H1 (cell line): ENCODE results near the gene EGF. TPM values are rescaled to one million over a fixed set of nuclear protein-coding genes. Genes with fewer than 3 reads are reported as not detected.

Experiments
- CTCF ChIA-PET: fragments of 300-600 bp; sonication (Branson Sonifier 250); formaldehyde crosslinking; loops from one replicate; lab custom pipeline; 2021; ENCODE audit not compliant: partially characterized antibody; lab: Charles Lee
- POLR2A ChIA-PET: fragments of 300-600 bp; sonication (Branson Sonifier 250); formaldehyde crosslinking; loops from one replicate; lab custom pipeline; 2021; ENCODE audit warnings: inconsistent platforms; ENCODE audit not compliant: partially characterized antibody; lab: Charles Lee
- DNase-seq, 2 experiments: peaks; one replicate each; pipeline versions ENCODE4 v3.0.0 to v3.0.0-alpha.2; 2010 to 2022; ENCODE audit warnings: low spot score in 2 of 2, low read depth in 1 of 2, mixed read lengths in 1 of 2
- FAIRE-seq: peaks from 2 replicates; lab custom pipeline; 2011; peaks lifted over from hg19 to GRCh38; lab: Jason Lieb, UNC
- H2AFZ ChIP-seq: 2 replicates; pipeline ENCODE4 v1.8.1; 2012; ENCODE audit warnings: low read length, inconsistent platforms
- H2AK5ac ChIP-seq: 2 replicates; pipeline ENCODE4 v1.6.1; 2013; ENCODE audit warnings: low read depth, low read length
- H2BK120ac ChIP-seq: replicated peaks from 2 replicates; pipeline ENCODE3; 2013; ENCODE audit warnings: low read depth, low read length, inconsistent platforms
- H2BK12ac ChIP-seq: 2 replicates; pipeline ENCODE4 v1.6.1; 2013; ENCODE audit warnings: low read depth, low read length
- H2BK15ac ChIP-seq: 2 replicates; pipeline ENCODE4 v1.6.1; 2013; ENCODE audit warnings: low read length
- H2BK20ac ChIP-seq: 2 replicates; pipeline ENCODE4 v1.6.1; 2013; ENCODE audit warnings: low read length
- H2BK5ac ChIP-seq: 2 replicates; pipeline ENCODE4 v1.6.1; 2013; ENCODE audit warnings: low read depth, low read length
- H3K14ac ChIP-seq: 2 replicates; pipeline ENCODE4 v1.6.1; 2013; ENCODE audit warnings: inconsistent platforms; ENCODE audit not compliant: insufficient read length
- H3K18ac ChIP-seq: 2 replicates; pipeline ENCODE4 v1.6.1; 2013; ENCODE audit warnings: low read length; ENCODE audit errors: extremely low read depth
- H3K23ac ChIP-seq: 2 replicates; pipeline ENCODE4 v1.6.1; 2013; ENCODE audit warnings: inconsistent platforms; ENCODE audit not compliant: insufficient read length
- H3K23me2 ChIP-seq: 2 replicates; pipeline ENCODE4 v1.6.1; 2013; ENCODE audit warnings: low read depth, low read length
- H3K27ac ChIP-seq: 2 replicates; pipeline ENCODE4 v1.6.1; 2011; ENCODE audit warnings: low read depth, low read length, inconsistent platforms
- H3K27me3 ChIP-seq, 4 experiments: replicated peaks in 1 of 4; 1 replicate in 1 of 4; 2 replicates in 3 of 4; pipeline versions ENCODE4 v1.6.1 to v1.8.1; 2011 to 2013; ENCODE audit warnings: low read length in 3 of 4, mild to moderate bottlenecking in 3 of 4, inconsistent platforms in 2 of 4, mixed read lengths in 2 of 4, moderate library complexity in 1 of 4; ENCODE audit not compliant: control insufficient read depth in 3 of 4, insufficient read depth in 3 of 4; ENCODE audit errors: extremely low read depth in 1 of 4
- H3K36me3 ChIP-seq, 4 experiments: 2 replicates each; pipeline versions ENCODE4 v1.6.1 to v1.8.1; 2011 to 2013; ENCODE audit warnings: mild to moderate bottlenecking in 4 of 4, low read length in 3 of 4, moderate library complexity in 2 of 4, control low read depth in 1 of 4, inconsistent platforms in 1 of 4; ENCODE audit not compliant: insufficient read depth in 4 of 4, control insufficient read depth in 2 of 4
- H3K4ac ChIP-seq: replicated peaks from 2 replicates; pipeline ENCODE3; 2013; ENCODE audit warnings: low read length, low read depth, mixed read lengths, inconsistent platforms; ENCODE audit not compliant: insufficient read length
- H3K4me1 ChIP-seq, 4 experiments: replicated peaks in 1 of 4; 1 replicate in 1 of 4; 2 replicates in 3 of 4; pipeline versions ENCODE4 v1.6.1 to v1.8.1; 2011 to 2013; ENCODE audit warnings: low read length in 3 of 4, inconsistent platforms in 2 of 4, mixed read lengths in 1 of 4; ENCODE audit not compliant: insufficient read depth in 4 of 4, control insufficient read depth in 3 of 4
- H3K4me2 ChIP-seq, 2 experiments: 2 replicates each; pipeline versions ENCODE4 v1.6.1 to v1.8.1; 2011 to 2013; ENCODE audit warnings: low read depth in 2 of 2, low read length in 2 of 2, control low read depth in 1 of 2, inconsistent platforms in 1 of 2, mild to moderate bottlenecking in 1 of 2; ENCODE audit not compliant: insufficient read depth in 1 of 2
- H3K4me3 ChIP-seq, 4 experiments: fragments of 200-600, 300-600 bp in 1 of 4; sonication (generic), shearing (Covaris generic), sonication (Bioruptor Twin) in 1 of 4; 2 replicates each; pipeline versions ENCODE4 v1.5.1 to v1.8.1; 2011 to 2016; ENCODE audit warnings: low read length in 4 of 4, low read depth in 3 of 4, control low read depth in 2 of 4, inconsistent platforms in 2 of 4, mild to moderate bottlenecking in 2 of 4, mixed read lengths in 1 of 4, moderate library complexity in 1 of 4; ENCODE audit not compliant: insufficient read depth in 2 of 4; ENCODE audit errors: extremely low read depth in 1 of 4
- H3K56ac ChIP-seq: replicated peaks from 2 replicates; pipeline ENCODE3; 2013; ENCODE audit warnings: low read depth, mild to moderate bottlenecking, mixed read lengths, low read length, inconsistent platforms; ENCODE audit not compliant: insufficient read length
- H3K79me1 ChIP-seq: 2 replicates; pipeline ENCODE4 v1.6.1; 2013; ENCODE audit warnings: low read depth, low read length, control low read depth
- H3K79me2 ChIP-seq, 2 experiments: 2 replicates each; pipeline versions ENCODE4 v1.6.1 to v1.8.1; 2012 to 2013; ENCODE audit warnings: low read length in 2 of 2, mild to moderate bottlenecking in 2 of 2, inconsistent platforms in 1 of 2; ENCODE audit not compliant: insufficient read depth in 2 of 2, control insufficient read depth in 1 of 2
- H3K9ac ChIP-seq, 4 experiments: replicated peaks in 1 of 4; 1 replicate in 1 of 4; 2 replicates in 3 of 4; pipeline versions ENCODE4 v1.6.1 to v1.8.1; 2011 to 2013; ENCODE audit warnings: low read depth in 3 of 4, low read length in 3 of 4, control low read depth in 2 of 4, mild to moderate bottlenecking in 2 of 4, moderate library complexity in 2 of 4, inconsistent platforms in 1 of 4; ENCODE audit errors: extremely low read depth in 1 of 4
- H3K9me3 ChIP-seq, 2 experiments: 2 replicates each; pipeline versions ENCODE4 v1.6.1 to v1.8.1; 2012 to 2013; ENCODE audit warnings: mild to moderate bottlenecking in 2 of 2, moderate library complexity in 2 of 2, control low read depth in 1 of 2, inconsistent platforms in 1 of 2, low read depth in 1 of 2, low read length in 1 of 2, mixed read lengths in 1 of 2; ENCODE audit not compliant: insufficient read depth in 2 of 2
- H4K20me1 ChIP-seq, 2 experiments: replicated peaks in 1 of 2; 2 replicates each; pipeline versions ENCODE3 to v1.8.1; 2011 to 2013; ENCODE audit warnings: inconsistent platforms in 2 of 2, low read length in 2 of 2, mild to moderate bottlenecking in 1 of 2; ENCODE audit not compliant: insufficient read depth in 2 of 2, control insufficient read depth in 1 of 2
- H4K5ac ChIP-seq: 2 replicates; pipeline ENCODE4 v1.6.1; 2013; ENCODE audit warnings: low read length, low read depth, mixed read lengths, inconsistent platforms; ENCODE audit not compliant: insufficient read length
- H4K8ac ChIP-seq: 2 replicates; pipeline ENCODE4 v1.8.0; 2013; ENCODE audit warnings: mild to moderate bottlenecking, moderate library complexity, low read length, inconsistent platforms; ENCODE audit not compliant: insufficient read depth; ENCODE audit errors: extremely low read depth
- H4K91ac ChIP-seq: replicated peaks from 2 replicates; pipeline ENCODE3; 2013; ENCODE audit warnings: low read length, mixed read lengths, inconsistent platforms; ENCODE audit not compliant: insufficient read length
- BACH1 ChIP-seq: IDR thresholded peaks from 2 replicates; pipeline ENCODE4 v1.6.1; 2012; ENCODE audit warnings: low read length, improper control_type of control experiment
- CBX8 ChIP-seq: fragments of 300-800, 300-1000 bp; sonication (generic); IDR thresholded peaks from 2 replicates; pipeline ENCODE4 v1.7.1; 2016; ENCODE audit warnings: low read depth, low read length, borderline replicate concordance
- CHD1 ChIP-seq: IDR thresholded peaks from 2 replicates; pipeline ENCODE4 v1.6.1; 2012; ENCODE audit warnings: low read depth, low read length, improper control_type of control experiment
- RAD21 ChIP-seq, 2 experiments: IDR thresholded peaks in 1 of 2; conservative IDR thresholded peaks in 1 of 2; 2 replicates each; pipeline ENCODE4 v1.6.1; 2011; ENCODE audit warnings: low read depth in 2 of 2, low read length in 2 of 2, improper control_type of control experiment in 1 of 2, inconsistent platforms in 1 of 2, mild to moderate bottlenecking in 1 of 2, moderate library complexity in 1 of 2
- RFX5 ChIP-seq: IDR thresholded peaks from 2 replicates; pipeline ENCODE4 v1.6.1; 2011; ENCODE audit warnings: low read depth, low read length, improper control_type of control experiment, borderline replicate concordance
- WGBS, 2 experiments: shearing (Covaris generic) in 1 of 2; methylation state at CpG; one replicate each; pipeline versions ENCODE4 v1.1.6 to v1.1.7; 2013 to 2015; ENCODE audit warnings: low lambda C conversion rate in 2 of 2, mixed read lengths in 2 of 2, inconsistent platforms in 1 of 2, low coverage in 1 of 2, missing lambda C conversion rate in 1 of 2; ENCODE audit not compliant: insufficient replicate concordance in 2 of 2, insufficient coverage in 1 of 2, insufficient read length in 1 of 2; ENCODE audit errors: extremely low coverage in 1 of 2, missing lambda C conversion rate in 1 of 2; 5-methylcytosine and 5-hydroxymethylcytosine counted together
- polyA plus RNA-seq, 7 experiments: library from polyadenylated mRNA; depleted of rRNA in 3 of 7; stranded (reverse) in 5 of 7; unstranded in 2 of 7; fragments of >200 nt in 5 of 7; fragments of 200-250 nt in 2 of 7; gene quantifications; 1 replicate in 5 of 7; 2 replicates in 1 of 7; 4 replicates in 1 of 7; pipeline versions ENCODE4 v1.2.1 to v1.2.3, GENCODE V29; 2011 to 2013; ENCODE audit warnings: missing spikeins in 2 of 7, mixed read lengths in 2 of 7
- total RNA-seq: library from RNA; stranded (reverse); fragmentation: NEBNext Ultra II Directional; extraction: Animal tissue kit (Norgen Biotek cat#: 25700); gene quantifications from 2 replicates; pipeline ENCODE4 v1.2.1, GENCODE V29; 2021

EGF gene
- total and polyA plus RNA-seq, 2 of the 8 experiments (the other 6 are each of a cell fraction or from before 2014, with no cell fraction given): 1.5 to 2.6 TPM

- no peaks in the 10 kb centered on the region for H3K79me1 ChIP-seq
- TF ChIP-seq RFX5: no peak
- no peak for TF ChIP-seq RAD21 (IDR thresholded peaks at IDR 0.05 in 1 of 2, conservative IDR thresholded peaks at IDR 0.05 in 1 of 2; ENCODE audit: low read depth in 2 of 2, low read length in 2 of 2)
- no peak for TF ChIP-seq BACH1
- TF ChIP-seq CHD1: no peak
- no peak for TF ChIP-seq CBX8
- no peak overlapping the region for H2AK5ac ChIP-seq
- H2BK120ac ChIP-seq: no peak overlapping the region
- no peak overlapping the region for H4K91ac ChIP-seq
- no peaks in the 10 kb centered on the region for H3K9me3 ChIP-seq
- H3K27me3 ChIP-seq: no peaks in the 10 kb centered on the region
- FAIRE-seq (no peak), DNase-seq (no peak)
- H3K4me2 ChIP-seq: no peak overlapping the region
- H2BK20ac ChIP-seq: no peak overlapping the region
- H2BK12ac ChIP-seq: no peak overlapping the region
- no peaks in the 10 kb centered on the region for H3K79me2 ChIP-seq
- H2AFZ ChIP-seq: no peak overlapping the region
- no peak overlapping the region for H2BK15ac ChIP-seq
- H2BK5ac ChIP-seq: no peak overlapping the region
- ChIA-PET CTCF (no interaction called here), POLR2A (no interaction called here)
- WGBS, 2 experiments: 89% methylated on average over 2 of the region's 2 CpGs; no CpG with 5 or more reads in 1 of the 2 experiments
- no peak overlapping the region for H3K27ac ChIP-seq
- no peak overlapping the region for H3K4me3 ChIP-seq
- H4K5ac ChIP-seq: no peak overlapping the region
- no peak overlapping the region for H3K18ac ChIP-seq
- no peaks in the 10 kb centered on the region for H3K23me2 ChIP-seq
- no peak overlapping the region for H3K14ac ChIP-seq
- no peak overlapping the region for H3K9ac ChIP-seq
- H4K20me1 ChIP-seq: no peaks in the 10 kb centered on the region
- no peaks in the 10 kb centered on the region for H3K4me1 ChIP-seq
- H3K4ac ChIP-seq: no peak overlapping the region
- no peaks in the 10 kb centered on the region for H3K36me3 ChIP-seq
- no peak overlapping the region for H3K56ac ChIP-seq
- no peak overlapping the region for H4K8ac ChIP-seq
- H3K23ac ChIP-seq: no peak overlapping the region
Measured at GRCh38 chr4:109966891-109967481, 54.3 kb downstream of the EGF start.
